H9 (cell line): Measurements from ENCODE around the gene RAPGEF6. TPM values are rescaled to one million over a fixed set of nuclear protein-coding genes. Genes with fewer than 3 reads are reported as not detected.

Experiments
- DNase-seq: peaks from one replicate; pipeline ENCODE4 v3.0.0-alpha.2; 2017
- H2AFZ ChIP-seq: one replicate; pipeline ENCODE4 v1.6.1; 2013; ENCODE audit warnings: mild to moderate bottlenecking, low read length, control low read depth, moderate library complexity
- H2AK5ac ChIP-seq: 2 replicates; pipeline ENCODE4 v1.6.1; 2013; ENCODE audit warnings: low read length, control low read depth, mixed read lengths; ENCODE audit not compliant: insufficient read length
- H2BK120ac ChIP-seq: one replicate; pipeline ENCODE4 v1.6.1; 2013; ENCODE audit warnings: low read depth, mild to moderate bottlenecking, low read length, control low read depth, inconsistent platforms; ENCODE audit not compliant: poor library complexity, severe bottlenecking
- H2BK12ac ChIP-seq: 2 replicates; pipeline ENCODE4 v1.6.1; 2013; ENCODE audit warnings: low read length, control low read depth, mixed read lengths, low read depth; ENCODE audit not compliant: insufficient read length
- H2BK15ac ChIP-seq: 2 replicates; pipeline ENCODE4 v1.6.1; 2013; ENCODE audit warnings: low read depth, low read length, control low read depth
- H2BK20ac ChIP-seq: one replicate; pipeline ENCODE4 v1.6.1; 2013; ENCODE audit warnings: low read depth, mild to moderate bottlenecking, low read length, control low read depth, inconsistent platforms; ENCODE audit not compliant: poor library complexity, severe bottlenecking
- H2BK5ac ChIP-seq: 2 replicates; pipeline ENCODE4 v1.6.1; 2013; ENCODE audit warnings: low read length, control low read depth, mixed read lengths; ENCODE audit not compliant: insufficient read length
- H3K14ac ChIP-seq: 2 replicates; pipeline ENCODE4 v1.6.1; 2013; ENCODE audit warnings: low read length, control low read depth; ENCODE audit not compliant: insufficient read depth
- H3K18ac ChIP-seq: 2 replicates; pipeline ENCODE4 v1.6.1; 2013; ENCODE audit warnings: low read depth, mild to moderate bottlenecking, mixed read lengths, low read length, control low read depth; ENCODE audit not compliant: insufficient read length
- H3K23ac ChIP-seq: 2 replicates; pipeline ENCODE4 v1.6.1; 2013; ENCODE audit warnings: low read length, control low read depth, mixed read lengths, low read depth; ENCODE audit not compliant: insufficient read length
- H3K23me2 ChIP-seq: 2 replicates; pipeline ENCODE4 v1.6.1; 2013; ENCODE audit warnings: low read depth, mild to moderate bottlenecking, mixed read lengths, low read length, control low read depth; ENCODE audit not compliant: insufficient read length, poor library complexity, severe bottlenecking
- H3K27ac ChIP-seq: 2 replicates; pipeline ENCODE4 v1.5.1; 2013; ENCODE audit warnings: low read length, control low read depth, mixed read lengths, low read depth; ENCODE audit not compliant: insufficient read length
- H3K27me3 ChIP-seq: 2 replicates; pipeline ENCODE4 v1.6.1; 2013; ENCODE audit warnings: low read length, control low read depth, inconsistent platforms; ENCODE audit not compliant: insufficient read depth
- H3K4ac ChIP-seq: 2 replicates; pipeline ENCODE4 v1.6.1; 2013; ENCODE audit warnings: low read depth, mild to moderate bottlenecking, control low read depth, inconsistent platforms, low read length, moderate library complexity
- H3K4me1 ChIP-seq: 2 replicates; pipeline ENCODE4 v1.6.1; 2013; ENCODE audit warnings: low read length, control low read depth, inconsistent platforms; ENCODE audit not compliant: insufficient read depth
- H3K4me2 ChIP-seq: 2 replicates; pipeline ENCODE4 v1.6.1; 2013; ENCODE audit warnings: low read length, control low read depth, mixed read lengths; ENCODE audit not compliant: insufficient read length, insufficient read depth
- H3K56ac ChIP-seq: 2 replicates; pipeline ENCODE4 v1.6.1; 2013; ENCODE audit warnings: low read depth, mild to moderate bottlenecking, mixed read lengths, low read length, control low read depth; ENCODE audit not compliant: insufficient read length
- H3K79me1 ChIP-seq: 2 replicates; pipeline ENCODE4 v1.6.1; 2013; ENCODE audit warnings: low read depth, mild to moderate bottlenecking, moderate library complexity, low read length, control low read depth, inconsistent platforms; ENCODE audit not compliant: insufficient read depth, poor library complexity, severe bottlenecking
- H3K79me2 ChIP-seq: 2 replicates; pipeline ENCODE4 v1.6.1; 2013; ENCODE audit warnings: low read length, control low read depth, inconsistent platforms; ENCODE audit not compliant: insufficient read depth
- H3K9ac ChIP-seq: 2 replicates; pipeline ENCODE4 v1.6.1; 2013; ENCODE audit warnings: low read length, control low read depth, mixed read lengths; ENCODE audit not compliant: insufficient read length; ENCODE audit errors: extremely low read depth
- H3K9me3 ChIP-seq: one replicate; pipeline ENCODE4 v1.6.1; 2013; ENCODE audit warnings: low read depth, low read length, inconsistent platforms; ENCODE audit not compliant: control insufficient read depth
- H3T11ph ChIP-seq: one replicate; pipeline ENCODE4 v1.6.1; 2013; ENCODE audit warnings: mild to moderate bottlenecking, low read length, control low read depth, inconsistent platforms
- H4K20me1 ChIP-seq: one replicate; pipeline ENCODE4 v1.6.1; 2013; ENCODE audit not compliant: control insufficient read depth, insufficient read length, insufficient read depth
- H4K5ac ChIP-seq: 2 replicates; pipeline ENCODE4 v1.6.1; 2013; ENCODE audit warnings: low read depth, mild to moderate bottlenecking, mixed read lengths, low read length, control low read depth; ENCODE audit not compliant: insufficient read length
- H4K8ac ChIP-seq: replicated peaks from 2 replicates; pipeline ENCODE4 v1.6.1; 2013; ENCODE audit warnings: low read length, control low read depth, mixed read lengths, low read depth; ENCODE audit not compliant: insufficient read length
- H4K91ac ChIP-seq: 2 replicates; pipeline ENCODE4 v1.6.1; 2013; ENCODE audit warnings: low read depth, mild to moderate bottlenecking, moderate library complexity, mixed read lengths, low read length, control low read depth; ENCODE audit not compliant: insufficient read length
- H3K27ac Mint-ChIP-seq, 3 experiments: 2 replicates in 2 of 3; 3 replicates in 1 of 3; pipeline ENCODE4 v1.8.0; 2020 to 2021; ENCODE audit warnings: mixed read lengths in 3 of 3, mild to moderate bottlenecking in 1 of 3, moderate library complexity in 1 of 3
- H3K27me3 Mint-ChIP-seq: 2 replicates; pipeline ENCODE4 v1.8.0; 2021; ENCODE audit warnings: low read depth, mild to moderate bottlenecking, moderate library complexity, mixed read lengths
- H3K36me3 Mint-ChIP-seq, 3 experiments: 2 replicates in 2 of 3; 3 replicates in 1 of 3; pipeline ENCODE4 v1.8.0; 2020 to 2021; ENCODE audit warnings: low read depth in 3 of 3, mixed read lengths in 3 of 3; ENCODE audit not compliant: insufficient read depth in 1 of 3
- H3K4me1 Mint-ChIP-seq, 2 experiments: 2 replicates each; pipeline ENCODE4 v1.8.0; 2020; ENCODE audit warnings: mixed read lengths in 2 of 2
- H3K4me3 Mint-ChIP-seq, 2 experiments: 2 replicates in 1 of 2; 3 replicates in 1 of 2; pipeline ENCODE4 v1.8.0; 2020 to 2021; ENCODE audit warnings: mild to moderate bottlenecking in 2 of 2, mixed read lengths in 2 of 2, moderate library complexity in 1 of 2
- H3K9me3 Mint-ChIP-seq, 2 experiments: 2 replicates in 1 of 2; 3 replicates in 1 of 2; pipeline ENCODE4 v1.8.0; 2020; ENCODE audit warnings: mild to moderate bottlenecking in 2 of 2, mixed read lengths in 2 of 2, moderate library complexity in 1 of 2
- CTCF ChIP-seq: fragments of 200-600 bp; sonication (generic); conservative IDR thresholded peaks from 3 replicates; pipeline ENCODE4 v1.8.0; 2021; ENCODE audit warnings: antibody characterized with exemption, mild to moderate bottlenecking
- WGBS: extraction: QIAGEN DNeasy Blood & Tissue Kit; methylation state at CpG from one replicate; pipeline ENCODE4 v1.1.7; 2013; ENCODE audit warnings: missing lambda C conversion rate, low lambda C conversion rate, mixed read lengths; ENCODE audit not compliant: insufficient read length; ENCODE audit errors: extremely low coverage; 5-methylcytosine and 5-hydroxymethylcytosine counted together
- total RNA-seq: library from RNA; stranded (reverse); gene quantifications from 2 replicates; pipeline ENCODE4 v1.2.1, GENCODE V29; 2021

Gene RAPGEF6
- total RNA-seq, 1 experiment from 2014 or later, result 19.7 TPM

GRCh38 chr5:131541762-131542161, 93.3 kb downstream of the RAPGEF6 start:
- Histone ChIP-seq H3K27me3 (no peaks in the 10 kb centered on the region), H3K9me3 (no peaks in the 10 kb centered on the region), H3K9ac (no peak overlapping the region), H3K79me2 (no peaks in the 10 kb centered on the region), H3K18ac (no peak overlapping the region), H3K23me2 (no peaks in the 10 kb centered on the region), H3K4ac (no peak overlapping the region), H3K56ac (no peak overlapping the region), H4K20me1 (no peaks in the 10 kb centered on the region), H2BK20ac (no peak overlapping the region), H4K5ac (no peak overlapping the region), H4K91ac (no peak overlapping the region), H2BK12ac (no peak overlapping the region), H2BK15ac (no peak overlapping the region), H3K79me1 (no peaks in the 10 kb centered on the region), H3T11ph (no peak overlapping the region), H2AFZ (no peak overlapping the region), H4K8ac (no peak overlapping the region), H3K23ac (no peak overlapping the region), H2AK5ac (no peak overlapping the region), H3K27ac (no peak overlapping the region), H3K4me1 (no peaks in the 10 kb centered on the region), H3K14ac (no peak overlapping the region), H3K4me2 (no peak overlapping the region), H2BK120ac (no peak overlapping the region), H2BK5ac (no peak overlapping the region)
- no peaks in the 10 kb centered on the region for H3K27me3 Mint-ChIP-seq
- TF ChIP-seq CTCF, result no peak
- no CpG with 5 or more reads among the region's 1 CpG for WGBS
- no peak for DNase-seq
- no peaks in the 10 kb centered on the region for H3K4me1 Mint-ChIP-seq
- H3K9me3 Mint-ChIP-seq, result no peaks in the 10 kb centered on the region
- no peak overlapping the region for H3K4me3 Mint-ChIP-seq
- no peak overlapping the region for H3K27ac Mint-ChIP-seq
- peaks cover 0 to 2% (median 0%) of the 10 kb centered on the region in 3 experiments; a peak in 1 of 7 replicates for H3K36me3 Mint-ChIP-seq
